NCI-H1048 (cell line): ENCODE measurements around the gene GGA1.

Experiments used
- DNase-seq: peaks from one replicate; lab custom pipeline; 2025; lab: John Stamatoyannopoulos, UW

The GGA1 gene

GRCh38 chr22:37630839-37631435, 22.3 kb downstream of the GGA1 start:
- no peak for DNase-seq

- DNase-seq = no peak
These were observed 23.0 kb downstream of the GGA1 start for GRCh38 chr22:37631448-37632173.

GRCh38 chr22:37632174-37633088, 23.8 kb downstream of the GGA1 start:
- no peak for DNase-seq

GRCh38 chr22:37633089-37633624, 24.5 kb downstream of the GGA1 start:
- no peak for DNase-seq

- DNase-seq = no peak
These were observed 25.2 kb downstream of the GGA1 start for GRCh38 chr22:37633625-37634416.

GRCh38 chr22:37634417-37634924, 25.8 kb downstream of the GGA1 start:
- no peak for DNase-seq

- no peak for DNase-seq
These were observed 26.5 kb downstream of the GGA1 start for GRCh38 chr22:37635157-37635556.

- no peak for DNase-seq
These were observed 27.7 kb downstream of the GGA1 start for GRCh38 chr22:37636186-37636948.

- no peak for DNase-seq
These were observed 28.3 kb downstream of the GGA1 start for GRCh38 chr22:37636949-37637273.

- DNase-seq = no peak
These were observed 29.9 kb downstream of the GGA1 start for GRCh38 chr22:37638391-37639069.

GRCh38 chr22:37639070-37639760, 30.6 kb downstream of the GGA1 start, which contains the start of gene SH3BP1:
Gene SH3BP1 (plus strand): TSS chr22:37639669. CDS start chr22:37639788, 119 bp downstream.
- DNase-seq = no peak

GRCh38 chr22:37639771-37640590, 31.3 kb downstream of the GGA1 start:
- no peak for DNase-seq

- no peak for DNase-seq
These were observed 32.2 kb downstream of the GGA1 start for GRCh38 chr22:37640591-37641560.

- no peak for DNase-seq
These were observed 32.9 kb downstream of the GGA1 start for GRCh38 chr22:37641561-37641949.

GRCh38 chr22:37643225-37643847, 34.7 kb downstream of the GGA1 start:
- peak; percentile 75 for DNase-seq

- no peak for DNase-seq
These were observed 38.7 kb downstream of the GGA1 start for GRCh38 chr22:37647317-37647716.

GRCh38 chr22:37647928-37648327, 39.3 kb downstream of the GGA1 start:
- DNase-seq = no peak
